GM23248 (cell line): ENCODE measurements around the gene TP53AIP1. TPM values are rescaled to one million over a fixed set of nuclear protein-coding genes. Genes with fewer than 3 reads are reported as not detected.

Experiments
- DNase-seq: peaks from one replicate; pipeline ENCODE4 v3.0.0-alpha.2; 2015
- H2AFZ ChIP-seq: fragments of 200-600 bp; sonication (generic); 2 replicates; pipeline ENCODE4 v1.6.1; 2016; ENCODE audit warnings: antibody characterized with exemption
- H3F3A ChIP-seq: fragments of 200-600 bp; sonication (generic); 2 replicates; pipeline ENCODE4 v1.6.1; 2016; ENCODE audit warnings: mild to moderate bottlenecking, antibody characterized with exemption, mixed run types; ENCODE audit not compliant: insufficient read depth
- H3K27ac ChIP-seq: fragments of 200-600 bp; sonication (generic); 2 replicates; pipeline ENCODE4 v1.5.1; 2016; ENCODE audit warnings: mild to moderate bottlenecking
- H3K27me3 ChIP-seq: fragments of 200-600 bp; sonication (generic); replicated peaks from 2 replicates; pipeline ENCODE4 v1.6.1; 2016; ENCODE audit warnings: mild to moderate bottlenecking; ENCODE audit not compliant: insufficient read depth
- H3K36me3 ChIP-seq: fragments of 200-600 bp; sonication (generic); 2 replicates; pipeline ENCODE4 v1.6.1; 2016; ENCODE audit warnings: low read depth, mild to moderate bottlenecking
- H3K4me1 ChIP-seq: fragments of 200-600 bp; sonication (generic); 2 replicates; pipeline ENCODE4 v1.6.1; 2016; ENCODE audit warnings: mild to moderate bottlenecking; ENCODE audit not compliant: insufficient read depth
- H3K4me2 ChIP-seq: fragments of 200-600 bp; sonication (generic); one replicate; pipeline ENCODE4 v1.6.1; 2016; ENCODE audit warnings: mild to moderate bottlenecking; ENCODE audit not compliant: unreplicated experiment
- H3K4me3 ChIP-seq: fragments of 200-600 bp; sonication (generic); 2 replicates; pipeline ENCODE4 v1.5.1; 2016; ENCODE audit warnings: mild to moderate bottlenecking
- H3K79me2 ChIP-seq: fragments of 200-600 bp; sonication (generic); 2 replicates; pipeline ENCODE4 v1.6.1; 2016; ENCODE audit warnings: mild to moderate bottlenecking; ENCODE audit not compliant: insufficient read depth
- H3K9ac ChIP-seq: fragments of 200-600 bp; sonication (generic); 2 replicates; pipeline ENCODE4 v1.6.1; 2016; ENCODE audit warnings: mild to moderate bottlenecking
- H3K9me2 ChIP-seq: fragments of 200-600 bp; sonication (generic); 2 replicates; pipeline ENCODE4 v1.6.1; 2016; ENCODE audit warnings: mixed run types, mild to moderate bottlenecking, moderate library complexity; ENCODE audit not compliant: insufficient read depth
- H3K9me3 ChIP-seq: fragments of 200-600 bp; sonication (generic); one replicate; pipeline ENCODE4 v1.6.1; 2017; ENCODE audit warnings: low read depth
- H4K20me1 ChIP-seq: fragments of 200-600 bp; sonication (generic); 2 replicates; pipeline ENCODE4 v1.6.0; 2016; ENCODE audit not compliant: insufficient read depth
- EZH2 ChIP-seq: fragments of 200-600 bp; sonication (generic); IDR thresholded peaks from 2 replicates; pipeline ENCODE4 v1.6.1; 2018; ENCODE audit warnings: antibody characterized with exemption, mild to moderate bottlenecking; ENCODE audit not compliant: insufficient read depth, poor library complexity, severe bottlenecking
- EZH2phosphoT487 ChIP-seq: fragments of 200-600 bp; sonication (generic); IDR thresholded peaks from 2 replicates; pipeline ENCODE4 v1.6.1; 2018; ENCODE audit warnings: antibody characterized with exemption, moderate library complexity, mild to moderate bottlenecking, low read depth; ENCODE audit not compliant: insufficient read depth
- WGBS, 2 experiments: methylation state at CpG; one replicate each; pipeline ENCODE4 v1.1.6; 2015 to 2017; ENCODE audit warnings: low lambda C conversion rate in 2 of 2, low coverage in 1 of 2; ENCODE audit errors: missing lambda C conversion rate in 2 of 2; 5-methylcytosine and 5-hydroxymethylcytosine counted together
- in situ Hi-C: fragments of 300-500 bp; cut with MboI; formaldehyde crosslinking; loops from 2 replicates; pipeline ENCODE4 v1.15.0; 2020
- polyA plus RNA-seq: library from polyadenylated mRNA; unstranded; fragments of >200 nt; fragmentation: Nextera tagmentation; extraction: Ambion mirVana; gene quantifications from 2 replicates; pipeline ENCODE4 v1.2.1, GENCODE V29; 2016
- total RNA-seq: library from RNA; depleted of rRNA; stranded (reverse); fragments of >200 nt; shearing (Covaris generic); gene quantifications from 2 replicates; pipeline ENCODE4 v1.2.3, GENCODE V29; 2014

Gene TP53AIP1
- total and polyA plus RNA-seq, 2 experiments from 2014 or later, result not detected

- Histone ChIP-seq H3K36me3 (no peaks in the 10 kb centered on the region), H3K4me3 (no peak overlapping the region), H3K27me3 (peaks cover 23% of the 10 kb centered on the region), H3K27ac (no peak overlapping the region), H4K20me1 (no peaks in the 10 kb centered on the region), H3K79me2 (no peaks in the 10 kb centered on the region), H2AFZ (no peak overlapping the region), H3K9ac (no peak overlapping the region), H3F3A (no peaks in the 10 kb centered on the region), H3K9me3 (no peaks in the 10 kb centered on the region), H3K9me2 (no peaks in the 10 kb centered on the region), H3K4me1 (no peaks in the 10 kb centered on the region), H3K4me2 (no peak overlapping the region)
- no peak for DNase-seq
- in situ Hi-C loops, result no loop called here
- TF ChIP-seq EZH2phosphoT487, result no peak
- no peak for TF ChIP-seq EZH2
- 83 to 84% methylated on average over 9 of the region's 9 CpGs for WGBS, 2 experiments
These were observed 5.2 kb downstream of the TP53AIP1 start for GRCh38 chr11:128937480-128937879.

GRCh38 chr11:128936606-128937251, 5.9 kb downstream of the TP53AIP1 start:
- Histone ChIP-seq H3K36me3 (no peaks in the 10 kb centered on the region), H3K4me3 (no peak overlapping the region), H3K27me3 (peaks cover 29% of the 10 kb centered on the region), H3K4me1 (no peaks in the 10 kb centered on the region), H4K20me1 (no peaks in the 10 kb centered on the region), H3K9me3 (no peaks in the 10 kb centered on the region), H3K27ac (no peak overlapping the region), H3K4me2 (no peak overlapping the region), H3K9ac (no peak overlapping the region), H3F3A (no peaks in the 10 kb centered on the region), H2AFZ (no peak overlapping the region), H3K9me2 (no peaks in the 10 kb centered on the region), H3K79me2 (no peaks in the 10 kb centered on the region)
- no peak for TF ChIP-seq EZH2phosphoT487
- TF ChIP-seq EZH2, result no peak
- no peak for DNase-seq
- 90% methylated on average over 16 of the region's 16 CpGs for WGBS, 2 experiments
- in situ Hi-C loops, result no loop called here

GRCh38 chr11:128934926-128935325, 7.7 kb downstream of the TP53AIP1 start:
- WGBS, 2 experiments, result 81 to 86% methylated on average over 10 of the region's 10 CpGs
- Histone ChIP-seq H3K79me2 (no peaks in the 10 kb centered on the region), H3K9ac (no peak overlapping the region), H3K36me3 (no peaks in the 10 kb centered on the region), H3K9me3 (no peaks in the 10 kb centered on the region), H4K20me1 (no peaks in the 10 kb centered on the region), H3K27ac (no peak overlapping the region), H2AFZ (no peak overlapping the region), H3K9me2 (no peaks in the 10 kb centered on the region), H3K4me2 (no peak overlapping the region), H3K27me3 (peaks cover 17% of the 10 kb centered on the region), H3K4me1 (no peaks in the 10 kb centered on the region), H3K4me3 (no peak overlapping the region), H3F3A (no peaks in the 10 kb centered on the region)
- no peak for DNase-seq
- TF ChIP-seq EZH2phosphoT487, result no peak
- TF ChIP-seq EZH2, result no peak
- in situ Hi-C loops, result no loop called here

GRCh38 chr11:128934351-128934750, 8.3 kb downstream of the TP53AIP1 start:
- Histone ChIP-seq H3K4me2 (no peak overlapping the region), H3K9me3 (no peaks in the 10 kb centered on the region), H2AFZ (no peak overlapping the region), H3K27ac (no peak overlapping the region), H3K79me2 (no peaks in the 10 kb centered on the region), H3K4me1 (no peaks in the 10 kb centered on the region), H3K4me3 (no peak overlapping the region), H3K9ac (no peak overlapping the region), H3K9me2 (no peaks in the 10 kb centered on the region), H3K36me3 (no peaks in the 10 kb centered on the region), H4K20me1 (no peaks in the 10 kb centered on the region), H3K27me3 (peaks cover 11% of the 10 kb centered on the region; the same call in 1 of the 2 replicates), H3F3A (no peaks in the 10 kb centered on the region)
- no peak for TF ChIP-seq EZH2phosphoT487
- TF ChIP-seq EZH2, result no peak
- 72 to 74% methylated on average over 7 of the region's 7 CpGs for WGBS, 2 experiments
- no peak for DNase-seq
- in situ Hi-C loops, result no loop called here
